Liver (tissue), 9 donors: ENCODE measurements around the gene KANK3. TPM values are rescaled to one million over a fixed set of nuclear protein-coding genes. Genes with fewer than 3 reads are reported as not detected.

Experiments
- DNase-seq: peaks from one replicate; pipeline ENCODE4 v3.0.0-alpha.2; 2017; ENCODE audit warnings: low spot score
- H3K27ac ChIP-seq, 2 donors: one replicate each; pipeline ENCODE4 v1.7.0; 2013; ENCODE audit warnings: inconsistent platforms in 2 of 2, low read length in 2 of 2, control low read depth in 1 of 2, low read depth in 1 of 2, mild to moderate bottlenecking in 1 of 2
- H3K27me3 ChIP-seq, 4 donors: one replicate each; pipeline versions ENCODE4 v1.6.1 to v1.7.0; 2013; ENCODE audit warnings: low read length in 3 of 4, inconsistent platforms in 1 of 4, mild to moderate bottlenecking in 1 of 4, moderate library complexity in 1 of 4; ENCODE audit not compliant: control insufficient read depth in 4 of 4, insufficient read depth in 4 of 4
- H3K36me3 ChIP-seq, 4 donors: one replicate each; pipeline versions ENCODE4 v1.6.1 to v1.7.0; 2013; ENCODE audit warnings: low read length in 3 of 4, mild to moderate bottlenecking in 3 of 4, low read depth in 1 of 4, moderate library complexity in 1 of 4; ENCODE audit not compliant: control insufficient read depth in 4 of 4, insufficient read depth in 3 of 4
- H3K4me1 ChIP-seq, 4 donors: one replicate each; pipeline versions ENCODE4 v1.6.1 to v1.7.0; 2013; ENCODE audit warnings: low read length in 3 of 4, mild to moderate bottlenecking in 3 of 4, moderate library complexity in 1 of 4; ENCODE audit not compliant: control insufficient read depth in 4 of 4, insufficient read depth in 4 of 4
- H3K4me3 ChIP-seq, 3 donors: one replicate each; pipeline versions ENCODE4 v1.6.1 to v1.7.0; 2013; ENCODE audit warnings: low read length in 3 of 3, control low read depth in 1 of 3, low read depth in 1 of 3, mild to moderate bottlenecking in 1 of 3
- H3K9ac ChIP-seq, 2 donors: one replicate each; pipeline ENCODE4 v1.7.0; 2013; ENCODE audit warnings: low read length in 2 of 2, mild to moderate bottlenecking in 2 of 2, moderate library complexity in 2 of 2, control low read depth in 1 of 2, low read depth in 1 of 2
- H3K9me3 ChIP-seq, 4 donors: one replicate each; pipeline versions ENCODE4 v1.6.1 to v1.7.0; 2013; ENCODE audit warnings: low read length in 3 of 4; ENCODE audit not compliant: control insufficient read depth in 4 of 4
- EGR1 ChIP-seq, 2 donors: IDR thresholded peaks; 2 replicates each; pipeline ENCODE4 v1.6.1; 2016 to 2018; ENCODE audit warnings: antibody characterized with exemption in 2 of 2, low read depth in 2 of 2
- FOXA1 ChIP-seq: IDR thresholded peaks from 2 replicates; pipeline ENCODE4 v1.6.1; 2016; ENCODE audit warnings: antibody characterized with exemption
- FOXA2 ChIP-seq: IDR thresholded peaks from 2 replicates; pipeline ENCODE4 v1.6.1; 2016; ENCODE audit warnings: antibody characterized with exemption
- GABPA ChIP-seq, 2 donors: IDR thresholded peaks in 1 of 2; conservative IDR thresholded peaks in 1 of 2; 2 replicates each; pipeline ENCODE4 v1.6.1; 2016; ENCODE audit warnings: antibody characterized with exemption in 2 of 2, mild to moderate bottlenecking in 1 of 2, moderate library complexity in 1 of 2
- HNF4A ChIP-seq, 2 donors: conservative IDR thresholded peaks; 2 replicates each; pipeline ENCODE4 v1.6.1; 2016; ENCODE audit warnings: antibody characterized with exemption in 2 of 2, mild to moderate bottlenecking in 2 of 2
- HNF4G ChIP-seq: IDR thresholded peaks from 2 replicates; pipeline ENCODE4 v1.6.1; 2016; ENCODE audit warnings: antibody characterized with exemption
- JUND ChIP-seq, 2 donors: IDR thresholded peaks; 2 replicates each; pipeline ENCODE4 v1.6.1; 2016; ENCODE audit warnings: antibody characterized with exemption in 2 of 2
- NR2F2 ChIP-seq: IDR thresholded peaks from 2 replicates; pipeline ENCODE4 v1.6.1; 2016; ENCODE audit warnings: antibody characterized with exemption
- RAD21 ChIP-seq, 2 donors: IDR thresholded peaks; 2 replicates each; pipeline ENCODE4 v1.6.1; 2016; ENCODE audit warnings: antibody characterized with exemption in 2 of 2, mild to moderate bottlenecking in 2 of 2
- RXRA ChIP-seq, 2 donors: IDR thresholded peaks; 2 replicates each; pipeline ENCODE4 v1.6.1; 2017 to 2018; ENCODE audit warnings: antibody characterized with exemption in 2 of 2, mild to moderate bottlenecking in 1 of 2
- SP1 ChIP-seq: IDR thresholded peaks from 2 replicates; pipeline ENCODE4 v1.6.1; 2018; ENCODE audit warnings: antibody characterized with exemption, mild to moderate bottlenecking
- TAF1 ChIP-seq: conservative IDR thresholded peaks from 2 replicates; pipeline ENCODE4 v1.6.1; 2016; ENCODE audit warnings: antibody characterized with exemption, mild to moderate bottlenecking
- YY1 ChIP-seq: IDR thresholded peaks from 2 replicates; pipeline ENCODE4 v1.6.1; 2016; ENCODE audit warnings: antibody characterized with exemption, mild to moderate bottlenecking
- whole genome bisulfite sequencing: extraction: QIAGEN DNeasy Blood & Tissue Kit; methylation state at CpG from one replicate; pipeline ENCODE4 v1.1.7; 2013; 5-methylcytosine and 5-hydroxymethylcytosine counted together
- polyA plus RNA-seq, 2 donors: library from polyadenylated mRNA; stranded (reverse) in 1 of 2; unstranded in 1 of 2; fragments of 200-250 nt in 1 of 2; fragments of >200 nt in 1 of 2; fragmentation: Nextera tagmentation in 1 of 2; extraction: Ambion mirVana in 1 of 2; gene quantifications; one replicate each; pipeline versions ENCODE4 v1.2.1 to v1.2.3, GENCODE V29; 2013 to 2015
- total RNA-seq, 2 donors: library from RNA; depleted of rRNA; stranded (reverse); fragments of >200 nt; gene quantifications; one replicate each; pipeline ENCODE4 v1.2.3, GENCODE V29; 2014
- TF ChIP-seq, protein P1 (sequence below): IDR thresholded peaks from 2 replicates; pipeline ENCODE4 v1.6.1; 2016; ENCODE audit warnings: antibody characterized with exemption, mild to moderate bottlenecking
- TF ChIP-seq, protein P2 (sequence below): IDR thresholded peaks from 2 replicates; pipeline ENCODE4 v1.6.1; 2016; ENCODE audit warnings: antibody characterized with exemption
- TF ChIP-seq, protein P3 (sequence below): IDR thresholded peaks from 2 replicates; pipeline ENCODE4 v1.6.1; 2016; ENCODE audit warnings: antibody characterized with exemption
- TF ChIP-seq, protein P4 (sequence below): fragments of 150-350 bp; IDR thresholded peaks from 2 replicates; pipeline ENCODE4 v1.5.1; 2017; ENCODE audit warnings: improper control_type of control experiment, low read depth, low read length; ENCODE audit not compliant: missing input control
- TF ChIP-seq, protein P5 (sequence below): IDR thresholded peaks from 2 replicates; pipeline ENCODE4 v1.6.1; 2016; ENCODE audit warnings: antibody characterized with exemption
- donor health status: healthy.
- donor health status: healthy.
- donor health status: healthy.
- donor health status: healthy.
- donor health status: healthy.

The KANK3 gene
- total and polyA plus RNA-seq, 4 donors: 0.44 to 4.5 (median 3.4) TPM

DNA sequence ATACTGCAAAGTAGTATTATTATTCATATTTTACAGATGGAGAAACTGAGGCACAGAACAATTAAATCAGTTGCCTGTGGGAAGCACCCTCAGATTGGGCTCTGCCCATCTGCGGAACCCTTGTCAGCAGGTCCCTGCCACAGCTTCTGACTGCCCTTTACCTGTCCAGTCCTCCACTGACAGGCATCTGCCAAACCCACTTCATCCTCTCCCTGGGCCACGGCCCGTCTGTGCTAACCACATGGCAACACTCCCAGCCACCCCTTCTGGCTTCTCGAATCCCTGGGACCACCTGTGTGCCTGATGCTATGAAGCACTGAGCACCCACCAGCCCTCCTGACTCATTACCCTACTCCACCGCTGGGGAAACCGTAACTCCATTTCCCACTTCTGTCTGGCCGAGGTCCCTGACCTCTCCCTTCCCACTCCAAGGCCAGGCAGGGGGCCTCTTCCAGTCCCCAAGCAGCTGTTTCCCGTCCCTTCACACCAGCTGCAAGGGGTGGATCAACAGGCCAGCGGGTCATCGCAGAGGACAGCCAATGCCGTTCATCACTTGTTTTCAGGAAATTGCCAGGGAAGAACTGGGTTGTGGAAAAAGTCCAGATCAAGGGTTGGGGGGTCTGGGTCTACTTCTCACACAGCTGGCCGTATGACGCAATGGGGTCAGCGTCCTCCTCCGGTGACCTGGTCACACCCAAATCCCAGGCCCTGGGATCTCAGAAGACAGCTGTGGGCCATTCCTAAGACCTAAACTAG, 2.5 kb downstream of the KANK3 start:
- peaks cover 0 to 14% (median 9%) of the 10 kb centered on the region in 4 donors for H3K4me1 ChIP-seq
- no peaks in the 10 kb centered on the region for H3K9me3 ChIP-seq
- peak overlapping the region; percentile 18 to 25 for H3K27ac ChIP-seq
- peaks cover 0 to 4% (median 0%) of the 10 kb centered on the region in 4 donors for H3K27me3 ChIP-seq
- WGBS: 24% methylated on average over 15 of the region's 15 CpGs
- no peak overlapping the region for H3K4me3 ChIP-seq
- DNase-seq: no peak
- no peak overlapping the region for H3K9ac ChIP-seq
- TF ChIP-seq EGR1 (IDR thresholded peaks at IDR 0.05; ENCODE audit: low read depth in 2 of 2) (no peak), GABPA (IDR thresholded peaks at IDR 0.05 in 1 of 2, conservative IDR thresholded peaks at IDR 0.05 in 1 of 2) (no peak), HNF4A (conservative IDR thresholded peaks at IDR 0.05) (no peak), RXRA (IDR thresholded peaks at IDR 0.05) (peak; percentile 76 to 88), JUND (IDR thresholded peaks at IDR 0.05) (peak in 1 of 2 donors; percentile 12), RAD21 (IDR thresholded peaks at IDR 0.05) (peak; percentile 15 to 46), SP1 (peak; percentile 80), TAF1 (no peak), YY1 (no peak), FOXA1 (no peak), HNF4G (no peak), FOXA2 (no peak), NR2F2 (peak; percentile 100)
- TF ChIP-seq, protein P1, sequence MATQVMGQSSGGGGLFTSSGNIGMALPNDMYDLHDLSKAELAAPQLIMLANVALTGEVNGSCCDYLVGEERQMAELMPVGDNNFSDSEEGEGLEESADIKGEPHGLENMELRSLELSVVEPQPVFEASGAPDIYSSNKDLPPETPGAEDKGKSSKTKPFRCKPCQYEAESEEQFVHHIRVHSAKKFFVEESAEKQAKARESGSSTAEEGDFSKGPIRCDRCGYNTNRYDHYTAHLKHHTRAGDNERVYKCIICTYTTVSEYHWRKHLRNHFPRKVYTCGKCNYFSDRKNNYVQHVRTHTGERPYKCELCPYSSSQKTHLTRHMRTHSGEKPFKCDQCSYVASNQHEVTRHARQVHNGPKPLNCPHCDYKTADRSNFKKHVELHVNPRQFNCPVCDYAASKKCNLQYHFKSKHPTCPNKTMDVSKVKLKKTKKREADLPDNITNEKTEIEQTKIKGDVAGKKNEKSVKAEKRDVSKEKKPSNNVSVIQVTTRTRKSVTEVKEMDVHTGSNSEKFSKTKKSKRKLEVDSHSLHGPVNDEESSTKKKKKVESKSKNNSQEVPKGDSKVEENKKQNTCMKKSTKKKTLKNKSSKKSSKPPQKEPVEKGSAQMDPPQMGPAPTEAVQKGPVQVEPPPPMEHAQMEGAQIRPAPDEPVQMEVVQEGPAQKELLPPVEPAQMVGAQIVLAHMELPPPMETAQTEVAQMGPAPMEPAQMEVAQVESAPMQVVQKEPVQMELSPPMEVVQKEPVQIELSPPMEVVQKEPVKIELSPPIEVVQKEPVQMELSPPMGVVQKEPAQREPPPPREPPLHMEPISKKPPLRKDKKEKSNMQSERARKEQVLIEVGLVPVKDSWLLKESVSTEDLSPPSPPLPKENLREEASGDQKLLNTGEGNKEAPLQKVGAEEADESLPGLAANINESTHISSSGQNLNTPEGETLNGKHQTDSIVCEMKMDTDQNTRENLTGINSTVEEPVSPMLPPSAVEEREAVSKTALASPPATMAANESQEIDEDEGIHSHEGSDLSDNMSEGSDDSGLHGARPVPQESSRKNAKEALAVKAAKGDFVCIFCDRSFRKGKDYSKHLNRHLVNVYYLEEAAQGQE: no peak
- TF ChIP-seq, protein P2, sequence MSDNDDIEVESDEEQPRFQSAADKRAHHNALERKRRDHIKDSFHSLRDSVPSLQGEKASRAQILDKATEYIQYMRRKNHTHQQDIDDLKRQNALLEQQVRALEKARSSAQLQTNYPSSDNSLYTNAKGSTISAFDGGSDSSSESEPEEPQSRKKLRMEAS: no peak
- TF ChIP-seq, protein P3, sequence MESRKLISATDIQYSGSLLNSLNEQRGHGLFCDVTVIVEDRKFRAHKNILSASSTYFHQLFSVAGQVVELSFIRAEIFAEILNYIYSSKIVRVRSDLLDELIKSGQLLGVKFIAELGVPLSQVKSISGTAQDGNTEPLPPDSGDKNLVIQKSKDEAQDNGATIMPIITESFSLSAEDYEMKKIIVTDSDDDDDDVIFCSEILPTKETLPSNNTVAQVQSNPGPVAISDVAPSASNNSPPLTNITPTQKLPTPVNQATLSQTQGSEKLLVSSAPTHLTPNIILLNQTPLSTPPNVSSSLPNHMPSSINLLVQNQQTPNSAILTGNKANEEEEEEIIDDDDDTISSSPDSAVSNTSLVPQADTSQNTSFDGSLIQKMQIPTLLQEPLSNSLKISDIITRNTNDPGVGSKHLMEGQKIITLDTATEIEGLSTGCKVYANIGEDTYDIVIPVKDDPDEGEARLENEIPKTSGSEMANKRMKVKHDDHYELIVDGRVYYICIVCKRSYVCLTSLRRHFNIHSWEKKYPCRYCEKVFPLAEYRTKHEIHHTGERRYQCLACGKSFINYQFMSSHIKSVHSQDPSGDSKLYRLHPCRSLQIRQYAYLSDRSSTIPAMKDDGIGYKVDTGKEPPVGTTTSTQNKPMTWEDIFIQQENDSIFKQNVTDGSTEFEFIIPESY: no peak
- TF ChIP-seq, protein P4, sequence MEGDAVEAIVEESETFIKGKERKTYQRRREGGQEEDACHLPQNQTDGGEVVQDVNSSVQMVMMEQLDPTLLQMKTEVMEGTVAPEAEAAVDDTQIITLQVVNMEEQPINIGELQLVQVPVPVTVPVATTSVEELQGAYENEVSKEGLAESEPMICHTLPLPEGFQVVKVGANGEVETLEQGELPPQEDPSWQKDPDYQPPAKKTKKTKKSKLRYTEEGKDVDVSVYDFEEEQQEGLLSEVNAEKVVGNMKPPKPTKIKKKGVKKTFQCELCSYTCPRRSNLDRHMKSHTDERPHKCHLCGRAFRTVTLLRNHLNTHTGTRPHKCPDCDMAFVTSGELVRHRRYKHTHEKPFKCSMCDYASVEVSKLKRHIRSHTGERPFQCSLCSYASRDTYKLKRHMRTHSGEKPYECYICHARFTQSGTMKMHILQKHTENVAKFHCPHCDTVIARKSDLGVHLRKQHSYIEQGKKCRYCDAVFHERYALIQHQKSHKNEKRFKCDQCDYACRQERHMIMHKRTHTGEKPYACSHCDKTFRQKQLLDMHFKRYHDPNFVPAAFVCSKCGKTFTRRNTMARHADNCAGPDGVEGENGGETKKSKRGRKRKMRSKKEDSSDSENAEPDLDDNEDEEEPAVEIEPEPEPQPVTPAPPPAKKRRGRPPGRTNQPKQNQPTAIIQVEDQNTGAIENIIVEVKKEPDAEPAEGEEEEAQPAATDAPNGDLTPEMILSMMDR: peak; percentile 13
- TF ChIP-seq, protein P5, sequence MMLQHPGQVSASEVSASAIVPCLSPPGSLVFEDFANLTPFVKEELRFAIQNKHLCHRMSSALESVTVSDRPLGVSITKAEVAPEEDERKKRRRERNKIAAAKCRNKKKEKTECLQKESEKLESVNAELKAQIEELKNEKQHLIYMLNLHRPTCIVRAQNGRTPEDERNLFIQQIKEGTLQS: no peak
- H3K36me3 ChIP-seq: no peaks in the 10 kb centered on the region
